Activated CD4-positive, alpha-beta T cell treated with anti-CD3 and anti-CD28 coated beads for 36 hours (primary cell): ENCODE data around the gene EXOSC2. TPM values are rescaled to one million over a fixed set of nuclear protein-coding genes. Genes with fewer than 3 reads are reported as not detected.

Experiments used
- ATAC-seq: fragments of 200-7000 bp; cut with Tn5 transposase; one replicate; pipeline ENCODE4 v1.10.0; 2021; ENCODE audit warnings: mild to moderate bottlenecking, moderate library complexity
- CTCF ChIA-PET: fragments of 350-600 bp; sonication (Branson Sonifier 250); formaldehyde crosslinking; loops from one replicate; lab custom pipeline; 2021; ENCODE audit warnings: antibody characterized with exemption; lab: Charles Lee
- POLR2A ChIA-PET: fragments of 350-600 bp; sonication (Branson Sonifier 250); formaldehyde crosslinking; loops from one replicate; lab custom pipeline; 2021; ENCODE audit warnings: antibody characterized with exemption, inconsistent platforms; lab: Charles Lee
- DNase-seq: peaks from one replicate; pipeline ENCODE4 v3.0.0-alpha.2; 2020
- H3K27ac Mint-ChIP-seq: one replicate; pipeline ENCODE4 v1.8.0; 2021; ENCODE audit warnings: mixed read lengths
- H3K27me3 Mint-ChIP-seq: one replicate; pipeline ENCODE4 v1.8.0; 2021; ENCODE audit warnings: mixed read lengths
- H3K36me3 Mint-ChIP-seq: one replicate; pipeline ENCODE4 v1.8.0; 2021; ENCODE audit warnings: low read depth, mixed read lengths
- H3K4me1 Mint-ChIP-seq: one replicate; pipeline ENCODE4 v1.8.0; 2021; ENCODE audit warnings: mixed read lengths
- H3K4me3 Mint-ChIP-seq: one replicate; pipeline ENCODE4 v1.8.0; 2021; ENCODE audit warnings: mild to moderate bottlenecking, moderate library complexity, mixed read lengths
- H3K9me3 Mint-ChIP-seq: one replicate; pipeline ENCODE4 v1.8.0; 2021; ENCODE audit warnings: low read depth, mixed read lengths
- intact Hi-C, 2 experiments: fragments of 100-400 bp; cut with DNase I in 1 of 2; cut with micrococcal nuclease in 1 of 2; formaldehyde crosslinking; loops; one replicate each; pipeline versions ENCODE4 v1.14.2 to v1.15.1; 2022 to 2024; cut with DNase I, micrococcal nuclease
- total RNA-seq, 2 experiments: library from RNA; stranded (reverse); gene quantifications; one replicate each; pipeline ENCODE4 v1.2.3, GENCODE V29; 2021

Gene EXOSC2
- total RNA-seq, 2 experiments from 2014 or later: 67.9 to 86.0 TPM

GRCh38 chr9:130746434-130747212 is 53.0 kb downstream of the EXOSC2 start:
- POLR2A ChIA-PET: no interaction called here
- H3K27ac Mint-ChIP-seq: no peak overlapping the region
- no peaks in the 10 kb centered on the region for H3K9me3 Mint-ChIP-seq
- no peak overlapping the region for H3K4me3 Mint-ChIP-seq
- DNase-seq (no peak), ATAC-seq (no peak)
- no peaks in the 10 kb centered on the region for H3K36me3 Mint-ChIP-seq
- peaks cover 5% of the 10 kb centered on the region for H3K4me1 Mint-ChIP-seq
- intact Hi-C loops: no loop called here
- H3K27me3 Mint-ChIP-seq: no peaks in the 10 kb centered on the region
- CTCF ChIA-PET: no interaction called here

- intact Hi-C loops: no loop called here
- DNase-seq (no peak), ATAC-seq (no peak)
- CTCF ChIA-PET: no interaction called here
- no peak overlapping the region for H3K27ac Mint-ChIP-seq
- H3K27me3 Mint-ChIP-seq: no peaks in the 10 kb centered on the region
- H3K4me1 Mint-ChIP-seq: peaks cover 4% of the 10 kb centered on the region
- POLR2A ChIA-PET: no interaction called here
- no peak overlapping the region for H3K4me3 Mint-ChIP-seq
- H3K9me3 Mint-ChIP-seq: no peaks in the 10 kb centered on the region
- H3K36me3 Mint-ChIP-seq: no peaks in the 10 kb centered on the region
Observed at GRCh38 chr9:130751631-130752355, 58.2 kb downstream of the EXOSC2 start.

Other genes with a start within 250 kb of the EXOSC2 start
- gene ASS1, start 248.8 kb upstream of the EXOSC2 start, total RNA-seq: 1 to 10 TPM; 8.6 to 9.3 TPM
- 10 to 100 TPM; 36.4 to 38.5 TPM for gene FUBP3, start 114.2 kb upstream of the EXOSC2 start, total RNA-seq
- under 1 TPM in 1 of 2 experiments, not detected in 1; 0.09 TPM for gene PRDM12, start 29.2 kb upstream of the EXOSC2 start, total RNA-seq
- gene ABL1, start 141.5 kb downstream of the EXOSC2 start, total RNA-seq: 10 to 100 TPM; 31.8 to 32.3 TPM
- gene QRFP, start 203.0 kb downstream of the EXOSC2 start, total RNA-seq: not detected
- not detected for gene FIBCD1, start 245.5 kb downstream of the EXOSC2 start, total RNA-seq